GM19035 (cell line): ENCODE measurements around the gene DUS2.
"Not testable (repeated sequence)": the region's sequence is repeated elsewhere in the genome, so short reads cannot be mapped to it uniquely, and the experiment has no call there.

Experiments used
- ATAC-seq: cut with Tn5 transposase; IDR thresholded peaks from one replicate; pipeline ENCODE4 v1.9.1; 2021; ENCODE audit not compliant: unreplicated experiment

DUS2 gene

DNA sequence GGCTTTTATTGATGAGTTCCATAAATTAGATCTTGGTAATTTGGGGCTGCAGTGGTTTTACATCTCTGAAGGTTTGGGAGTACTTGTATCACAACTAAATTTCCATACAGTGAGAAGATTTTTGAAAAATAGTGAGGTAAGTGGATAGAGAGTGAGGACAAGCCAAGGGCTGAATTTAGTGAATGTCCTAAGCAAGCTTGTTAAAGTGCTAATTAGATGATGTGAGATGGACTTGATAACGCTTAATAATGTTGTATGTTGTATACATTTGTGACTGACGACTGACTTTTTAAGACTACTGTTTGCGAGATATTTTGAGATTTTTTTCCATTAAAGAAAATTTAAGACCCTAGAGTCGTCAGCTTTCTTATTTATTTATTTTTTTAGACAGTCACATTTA is 66.0 kb downstream of the DUS2 start:
- ATAC-seq, result no peak

- no peak for ATAC-seq
These were observed 67.0 kb downstream of the DUS2 start for GRCh38 chr16:68090130-68090529.

GRCh38 chr16:68090533-68090932 is 67.4 kb downstream of the DUS2 start:
- no peak for ATAC-seq

- ATAC-seq, result no peak
These were observed 68.5 kb downstream of the DUS2 start for GRCh38 chr16:68091380-68092261.

- ATAC-seq, result not testable (repeated sequence)
These were observed 69.2 kb downstream of the DUS2 start for GRCh38 chr16:68092275-68092674.

GRCh38 chr16:68093816-68094613 is 70.9 kb downstream of the DUS2 start:
- ATAC-seq, result no peak

DNA sequence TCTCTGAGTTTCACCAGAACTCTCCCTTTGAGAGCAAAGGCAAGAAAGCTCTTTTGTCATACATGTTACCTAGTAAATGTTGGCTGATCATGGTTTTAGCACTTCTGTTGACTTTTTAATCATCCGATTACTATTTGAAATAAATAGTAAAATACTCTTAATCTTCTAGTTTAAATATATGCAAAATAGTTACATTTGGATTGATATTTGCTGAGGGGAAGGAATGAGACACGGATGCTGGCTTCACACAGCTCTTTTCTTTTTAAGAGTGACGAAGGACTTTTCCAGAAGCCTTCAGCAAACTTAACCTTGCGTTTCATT is 71.5 kb downstream of the DUS2 start:
- ATAC-seq, result no peak

DNA sequence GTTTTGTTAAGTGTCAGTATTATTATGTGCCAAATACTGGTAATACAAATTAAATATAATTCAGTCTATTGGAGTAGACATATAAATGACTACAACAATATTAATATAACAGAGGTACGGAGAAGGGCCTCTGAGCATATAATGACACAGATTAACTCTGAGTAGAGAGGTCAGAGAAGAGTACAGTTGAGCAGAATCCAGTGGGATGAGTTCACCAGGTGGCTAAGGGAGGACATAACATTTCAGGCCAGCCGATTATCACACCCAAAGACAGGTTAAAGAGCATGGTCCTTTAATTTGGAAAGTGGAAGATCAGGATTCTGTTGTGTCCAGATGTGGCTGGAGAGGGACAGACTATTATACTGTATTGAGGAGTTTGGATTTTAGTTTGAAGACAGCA is 73.4 kb downstream of the DUS2 start:
- ATAC-seq, result no peak

DNA sequence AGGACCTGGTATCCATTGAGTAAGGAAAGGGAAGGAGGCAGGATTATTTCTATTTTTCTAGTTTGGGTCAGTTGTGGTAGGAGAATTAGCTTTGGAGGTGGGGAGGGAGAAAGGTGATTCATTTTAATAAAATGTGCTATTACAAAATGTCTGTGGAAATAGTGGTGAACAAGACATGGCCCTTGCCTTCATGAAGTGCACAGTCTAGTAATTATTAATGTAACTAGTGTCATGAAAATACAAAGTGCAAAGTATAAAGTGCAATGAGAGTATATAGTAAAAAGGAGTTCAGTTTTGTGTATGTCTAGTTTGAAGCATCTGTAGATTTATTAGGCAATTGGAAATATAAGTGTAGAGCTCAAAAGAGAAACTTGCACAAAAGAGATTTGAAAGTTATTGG is 74.0 kb downstream of the DUS2 start:
- ATAC-seq, result no peak

- ATAC-seq, result no peak
These were observed 74.8 kb downstream of the DUS2 start for GRCh38 chr16:68097895-68098294.

DNA sequence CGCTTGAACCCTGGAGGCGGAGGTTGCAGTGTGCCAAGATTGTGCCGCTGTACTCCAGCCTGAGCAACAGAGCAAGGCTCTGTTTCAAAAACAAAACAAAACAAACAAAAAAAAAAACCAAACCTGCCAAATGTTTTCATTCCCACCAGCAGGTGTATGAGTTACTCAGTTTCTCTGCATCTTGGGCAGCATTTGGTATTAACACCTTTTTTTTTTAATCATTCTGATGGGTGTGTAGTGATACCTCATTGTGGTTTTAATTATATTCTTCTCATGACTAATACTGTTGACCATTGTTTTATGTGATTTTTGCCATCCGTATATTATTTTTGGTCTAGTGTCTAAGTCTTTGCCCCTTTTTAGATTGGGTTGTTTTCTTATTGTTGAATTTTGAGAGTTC is 77.4 kb downstream of the DUS2 start:
- ATAC-seq, result no peak

- ATAC-seq, result no peak
These were observed 82.5 kb downstream of the DUS2 start for GRCh38 chr16:68105611-68106010.

DNA sequence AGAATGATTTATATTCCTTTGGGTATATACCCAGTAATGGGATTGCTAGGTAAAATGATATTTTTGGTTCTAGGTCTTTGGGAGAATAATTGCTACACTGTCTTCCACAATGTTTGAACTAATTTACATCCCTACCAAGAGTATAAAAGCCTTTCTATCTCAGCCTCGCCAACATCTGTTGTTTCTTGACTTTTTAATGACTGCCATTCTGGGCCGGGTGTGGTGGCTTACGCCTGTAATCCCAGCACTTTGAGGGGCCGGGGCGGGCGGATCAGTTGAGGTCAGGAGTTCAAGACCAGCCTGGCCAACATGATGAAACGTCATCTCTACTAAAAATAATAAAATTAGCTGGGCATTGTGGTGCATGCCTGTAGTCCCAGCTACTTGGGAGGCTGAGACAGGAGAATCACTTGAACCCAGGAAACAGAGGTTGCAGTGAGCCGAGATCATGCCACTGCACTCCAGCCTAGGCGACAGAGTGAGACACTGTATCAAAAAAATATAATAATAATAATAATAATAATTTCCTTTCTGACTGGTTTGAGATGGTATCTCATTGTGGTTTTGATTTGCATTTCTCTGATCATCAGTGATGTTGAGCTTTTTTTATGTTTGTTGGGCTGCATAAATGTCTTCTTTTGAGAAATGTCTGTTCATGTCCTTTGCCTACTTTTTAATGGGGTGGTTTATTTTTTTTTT is 84.3 kb downstream of the DUS2 start:
- not testable (repeated sequence) for ATAC-seq

DNA sequence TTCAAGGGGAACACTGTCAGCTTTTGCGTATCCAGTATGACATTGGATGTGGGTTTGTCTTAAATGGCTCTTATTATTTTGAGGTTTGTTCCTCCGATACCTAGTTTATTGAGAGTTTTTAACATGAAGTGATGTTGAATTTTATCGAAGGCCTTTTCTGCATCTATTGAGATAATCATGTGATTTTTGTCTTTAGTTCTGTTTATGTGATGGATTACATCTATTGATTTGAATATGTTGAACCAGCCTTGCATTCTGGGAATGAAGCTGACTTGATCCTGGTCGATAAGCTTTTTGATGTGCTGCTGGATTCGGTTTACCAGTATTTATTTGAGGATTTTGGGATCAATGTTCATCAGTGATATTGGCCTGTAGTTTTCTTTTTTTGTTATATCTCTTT is 86.1 kb downstream of the DUS2 start:
- not testable (repeated sequence) for ATAC-seq

GRCh38 chr16:68110611-68111010 is 87.5 kb downstream of the DUS2 start:
- ATAC-seq, result not testable (repeated sequence)

DNA sequence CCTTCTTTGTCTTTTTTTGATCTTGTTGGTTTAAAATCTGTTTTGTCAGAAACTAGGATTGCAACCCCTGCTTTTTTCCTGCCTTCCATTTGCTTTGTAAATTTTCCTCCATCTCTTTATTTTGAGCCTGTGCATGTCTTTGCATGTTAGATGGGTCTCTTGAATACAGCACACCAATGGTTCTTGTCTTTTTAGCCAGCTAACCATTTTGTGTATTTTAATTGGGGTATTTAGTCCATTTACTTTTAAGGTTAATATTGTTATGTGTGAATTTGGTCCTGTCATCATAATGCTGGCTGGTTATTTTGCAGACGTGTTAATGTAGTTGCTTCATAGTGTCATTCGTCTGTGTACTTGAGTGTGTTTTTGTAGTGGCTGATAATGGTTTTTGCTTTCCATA is 88.3 kb downstream of the DUS2 start:
- ATAC-seq, result no peak

- no peak for ATAC-seq
These were observed 90.1 kb downstream of the DUS2 start for GRCh38 chr16:68113059-68113761.

DNA sequence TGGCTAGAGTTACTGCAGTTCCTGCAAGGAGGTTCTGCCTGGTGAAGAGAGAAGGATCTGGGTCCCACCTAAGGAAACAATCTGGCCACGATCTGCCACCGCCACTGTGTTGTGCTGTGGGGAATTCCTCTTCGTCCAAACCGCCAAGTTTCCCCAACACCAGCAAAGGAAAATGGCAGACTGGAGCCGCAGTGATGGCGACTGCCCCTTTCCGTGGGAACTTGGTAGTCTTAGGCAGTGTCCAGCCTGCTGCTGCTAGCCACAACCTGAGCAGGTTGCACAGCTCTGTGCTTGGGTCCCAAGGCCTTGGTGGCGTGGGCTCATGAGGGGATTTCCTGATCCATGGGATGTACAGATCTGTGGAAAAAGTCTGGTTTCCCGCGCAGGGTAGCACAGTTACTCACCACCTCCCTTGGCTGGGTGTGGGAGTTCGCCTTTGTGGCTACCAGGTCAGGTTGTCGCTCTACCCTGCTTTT is 90.7 kb downstream of the DUS2 start:
- no peak for ATAC-seq

DNA sequence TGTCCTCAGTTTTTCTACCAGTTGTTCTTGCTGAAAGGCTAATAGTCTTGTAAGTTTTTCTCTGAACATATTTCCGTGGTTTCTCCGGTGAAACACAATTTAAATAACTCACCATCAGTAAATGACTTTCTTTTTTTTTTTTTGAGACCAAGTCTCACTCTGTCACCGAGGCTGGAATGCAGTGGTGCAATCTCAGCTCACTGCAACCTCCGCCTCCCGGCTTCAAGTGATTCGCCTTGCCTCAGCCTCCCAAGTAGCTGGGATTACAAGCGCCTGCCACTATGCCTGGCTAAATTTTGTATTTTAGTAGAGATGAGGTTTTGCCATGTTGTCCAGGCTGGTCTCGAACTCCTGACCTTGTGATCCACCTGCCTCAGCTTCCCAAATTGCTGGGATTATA is 91.9 kb downstream of the DUS2 start:
- ATAC-seq, result not testable (repeated sequence)

GRCh38 chr16:68115851-68116250 is 92.8 kb downstream of the DUS2 start:
- no peak for ATAC-seq
